HCT116 (cell line): Measurements from ENCODE around the gene ZDHHC16. TPM values are rescaled to one million over a fixed set of nuclear protein-coding genes. Genes with fewer than 3 reads are reported as not detected.

Source experiments
- ATAC-seq: fragments of 200-7000 bp; cut with Tn5 transposase; 2 replicates; pipeline ENCODE4 v1.9.1; 2020; ENCODE audit warnings: mild to moderate bottlenecking, moderate library complexity
- BruUV-seq: library from RNA; stranded (reverse); fragments of 400-500 nt; replicated peaks from 2 replicates; lab custom pipeline; 2021; lab: Mats Ljungman, UMichigan
- CTCF ChIA-PET: fragments of 300-600 bp; sonication (Branson Sonifier 250); formaldehyde crosslinking; loops from one replicate; lab custom pipeline; 2021; ENCODE audit warnings: antibody characterized with exemption; lab: Charles Lee
- POLR2A ChIA-PET: fragments of 300-600, 350-600 bp; sonication (Branson Sonifier 250); formaldehyde crosslinking; loops from one replicate; lab custom pipeline; 2021; ENCODE audit warnings: antibody characterized with exemption; lab: Charles Lee
- RAD21 ChIA-PET, 2 experiments: fragments of 300-600 bp; sonication (Branson Sonifier 250); formaldehyde crosslinking; loops; one replicate each; lab custom pipeline; 2023; ENCODE audit warnings: low total read pairs in 2 of 2; ENCODE audit not compliant: uncharacterized antibody in 2 of 2, unreplicated experiment in 2 of 2, low non-redundant PET in 1 of 2; lab: Charles Lee
- DNase-seq: peaks from one replicate; pipeline ENCODE4 v3.0.0-alpha.2; 2010; ENCODE audit warnings: low read depth, low spot score
- H2AFZ ChIP-seq: fragments of 200-600 bp; shearing (Covaris generic), sonication (generic); 2 replicates; pipeline ENCODE4 v1.6.1; 2017; ENCODE audit warnings: low read depth, mixed run types, mixed read lengths, antibody characterized with exemption, low read length; ENCODE audit not compliant: poor library complexity, severe bottlenecking
- H3K27ac ChIP-seq: 2 replicates; pipeline ENCODE4 v1.5.1; 2012; ENCODE audit warnings: low read depth, low read length
- H3K27me3 ChIP-seq: fragments of 200-600 bp; sonication (generic); 2 replicates; pipeline ENCODE4 v1.6.1; 2016; ENCODE audit warnings: mixed run types, low read length, mixed read lengths; ENCODE audit not compliant: insufficient read depth
- H3K36me3 ChIP-seq, 2 experiments: fragments of 200-500 bp in 1 of 2; fragments of 200-600 bp in 1 of 2; sonication (Bioruptor generic) in 1 of 2; sonication (generic) in 1 of 2; 2 replicates each; pipeline versions ENCODE4 v1.5.1 to v1.6.1; 2014 to 2016; ENCODE audit warnings: low read length in 2 of 2, inconsistent platforms in 1 of 2, mixed read lengths in 1 of 2, mixed run types in 1 of 2; ENCODE audit not compliant: insufficient read depth in 2 of 2, control insufficient read depth in 1 of 2
- H3K4me1 ChIP-seq, 2 experiments: fragments of 200-600 bp in 1 of 2; sonication (generic) in 1 of 2; 2 replicates each; pipeline versions ENCODE4 v1.5.1 to v1.6.1; 2012 to 2017; ENCODE audit warnings: low read length in 2 of 2, inconsistent platforms in 1 of 2, mild to moderate bottlenecking in 1 of 2, mixed read lengths in 1 of 2, mixed run types in 1 of 2, moderate library complexity in 1 of 2; ENCODE audit not compliant: insufficient read depth in 2 of 2, control insufficient read depth in 1 of 2
- H3K4me2 ChIP-seq: fragments of 200-600 bp; sonication (generic); 2 replicates; pipeline ENCODE4 v1.6.1; 2017; ENCODE audit warnings: mixed run types, low read length, mixed read lengths
- H3K4me3 ChIP-seq, 2 experiments: fragments of 200-600 bp in 1 of 2; sonication (generic) in 1 of 2; replicated peaks in 1 of 2; 2 replicates each; pipeline ENCODE4 v1.5.1; 2011 to 2016; ENCODE audit warnings: low read length in 2 of 2, control low read depth in 1 of 2, low read depth in 1 of 2, mild to moderate bottlenecking in 1 of 2, mixed read lengths in 1 of 2, mixed run types in 1 of 2
- H3K79me2 ChIP-seq: fragments of 200-600 bp; sonication (generic); 2 replicates; pipeline ENCODE4 v1.6.1; 2017; ENCODE audit warnings: mild to moderate bottlenecking, mixed run types, low read length, moderate library complexity, mixed read lengths; ENCODE audit not compliant: insufficient read depth
- H3K9ac ChIP-seq: fragments of 200-600 bp; sonication (generic); 2 replicates; pipeline ENCODE4 v1.6.1; 2016; ENCODE audit warnings: low read length, mixed read lengths
- H3K9me2 ChIP-seq: fragments of 200-600 bp; sonication (generic), shearing (Covaris generic); 2 replicates; pipeline ENCODE4 v1.6.1; 2017; ENCODE audit warnings: mixed run types, mild to moderate bottlenecking, moderate library complexity; ENCODE audit not compliant: insufficient read depth
- H3K9me3 ChIP-seq, 2 experiments: fragments of 200-500 bp in 1 of 2; fragments of 200-600 bp in 1 of 2; sonication (Bioruptor generic) in 1 of 2; sonication (generic) in 1 of 2; 2 replicates each; pipeline ENCODE4 v1.6.1; 2014 to 2017; ENCODE audit warnings: low read length in 2 of 2, mixed read lengths in 2 of 2, inconsistent platforms in 1 of 2, low read depth in 1 of 2, mild to moderate bottlenecking in 1 of 2, mixed run types in 1 of 2, moderate library complexity in 1 of 2; ENCODE audit not compliant: control insufficient read depth in 1 of 2, insufficient read depth in 1 of 2
- H4K20me1 ChIP-seq: fragments of 200-600 bp; sonication (generic), shearing (Covaris generic); 2 replicates; pipeline ENCODE4 v1.6.1; 2017; ENCODE audit warnings: mixed run types, mild to moderate bottlenecking, moderate library complexity; ENCODE audit not compliant: insufficient read depth
- CBX3 ChIP-seq: IDR thresholded peaks from 2 replicates; pipeline ENCODE4 v1.6.1; 2012; ENCODE audit warnings: low read depth
- CEBPB ChIP-seq: IDR thresholded peaks from 2 replicates; pipeline ENCODE4 v1.6.1; 2012; ENCODE audit warnings: low read depth
- EZH2 ChIP-seq: fragments of 200-600 bp; sonication (generic); IDR thresholded peaks from 2 replicates; pipeline ENCODE4 v1.6.1; 2017; ENCODE audit warnings: antibody characterized with exemption, mixed run types
- EZH2phosphoT487 ChIP-seq: fragments of 200-600 bp; IDR thresholded peaks from 2 replicates; pipeline ENCODE4 v1.6.1; 2018; ENCODE audit warnings: antibody characterized with exemption, borderline replicate concordance
- JUND ChIP-seq: IDR thresholded peaks from 2 replicates; pipeline ENCODE4 v1.6.1; 2012
- POLR2A ChIP-seq: IDR thresholded peaks from 2 replicates; pipeline ENCODE4 v1.7.0; 2011; ENCODE audit warnings: borderline replicate concordance; ENCODE audit not compliant: insufficient read depth, insufficient read length; ENCODE audit errors: extremely low read depth
- POLR2AphosphoS5 ChIP-seq: IDR thresholded peaks from 2 replicates; pipeline ENCODE4 v1.6.1; 2011; ENCODE audit warnings: mild to moderate bottlenecking, low read depth, low read length, moderate library complexity
- RAD21 ChIP-seq: IDR thresholded peaks from 2 replicates; pipeline ENCODE4 v1.6.1; 2012; ENCODE audit warnings: low read depth, mild to moderate bottlenecking
- SP1 ChIP-seq: IDR thresholded peaks from 2 replicates; pipeline ENCODE4 v1.6.1; 2012; ENCODE audit warnings: low read depth
- TCF7L2 ChIP-seq: IDR thresholded peaks from 2 replicates; pipeline ENCODE4 v1.7.0; 2011; ENCODE audit warnings: borderline replicate concordance, inconsistent platforms; ENCODE audit not compliant: insufficient read depth, insufficient read length; ENCODE audit errors: extremely low read depth
- YY1 ChIP-seq: IDR thresholded peaks from 2 replicates; pipeline ENCODE4 v1.6.1; 2011; ENCODE audit warnings: low read length, low read depth, moderate library complexity, mild to moderate bottlenecking; ENCODE audit not compliant: insufficient replicate concordance; ENCODE audit errors: extremely low read depth
- ZFX ChIP-seq: fragments of 450-650 bp; IDR thresholded peaks from 2 replicates; pipeline ENCODE4 v1.6.1; 2017
- intact Hi-C: fragments of 100-400 bp; cut with micrococcal nuclease; formaldehyde crosslinking; loops from 2 replicates; pipeline ENCODE4 v1.10.0; 2022
- total RNA-seq: library from RNA; stranded (reverse); gene quantifications from one replicate; pipeline ENCODE4 v1.2.1, GENCODE V29; 2021; ENCODE audit not compliant: unreplicated experiment
- TF ChIP-seq, protein P1 (sequence below): IDR thresholded peaks from 2 replicates; pipeline ENCODE4 v1.6.1; 2012
- TF ChIP-seq, protein P2 (sequence below), 3 experiments: fragments of 200-600 bp in 1 of 3; sonication (generic) in 1 of 3; IDR thresholded peaks in 2 of 3; conservative IDR thresholded peaks in 1 of 3; 2 replicates each; pipeline ENCODE4 v1.5.1; 2012 to 2017; ENCODE audit warnings: low read depth in 2 of 3, low read length in 2 of 3, antibody characterized with exemption in 1 of 3, borderline replicate concordance in 1 of 3, control low read depth in 1 of 3, mild to moderate bottlenecking in 1 of 3, mixed read lengths in 1 of 3, mixed run types in 1 of 3, moderate library complexity in 1 of 3; ENCODE audit not compliant: insufficient read depth in 1 of 3
- TF ChIP-seq, protein P3 (sequence below): IDR thresholded peaks from 2 replicates; pipeline ENCODE4 v1.6.1; 2012; ENCODE audit warnings: low read depth
- TF ChIP-seq, protein P4 (sequence below): IDR thresholded peaks from 2 replicates; pipeline ENCODE4 v1.6.1; 2011; ENCODE audit warnings: mild to moderate bottlenecking, low read length, moderate library complexity; ENCODE audit not compliant: insufficient replicate concordance; ENCODE audit errors: extremely low read depth
- TF ChIP-seq, protein P5 (sequence below): IDR thresholded peaks from 2 replicates; pipeline ENCODE4 v1.6.1; 2012

ZDHHC16 gene
- total RNA-seq, 1 experiment from 2014 or later: 34.0 TPM

DNA sequence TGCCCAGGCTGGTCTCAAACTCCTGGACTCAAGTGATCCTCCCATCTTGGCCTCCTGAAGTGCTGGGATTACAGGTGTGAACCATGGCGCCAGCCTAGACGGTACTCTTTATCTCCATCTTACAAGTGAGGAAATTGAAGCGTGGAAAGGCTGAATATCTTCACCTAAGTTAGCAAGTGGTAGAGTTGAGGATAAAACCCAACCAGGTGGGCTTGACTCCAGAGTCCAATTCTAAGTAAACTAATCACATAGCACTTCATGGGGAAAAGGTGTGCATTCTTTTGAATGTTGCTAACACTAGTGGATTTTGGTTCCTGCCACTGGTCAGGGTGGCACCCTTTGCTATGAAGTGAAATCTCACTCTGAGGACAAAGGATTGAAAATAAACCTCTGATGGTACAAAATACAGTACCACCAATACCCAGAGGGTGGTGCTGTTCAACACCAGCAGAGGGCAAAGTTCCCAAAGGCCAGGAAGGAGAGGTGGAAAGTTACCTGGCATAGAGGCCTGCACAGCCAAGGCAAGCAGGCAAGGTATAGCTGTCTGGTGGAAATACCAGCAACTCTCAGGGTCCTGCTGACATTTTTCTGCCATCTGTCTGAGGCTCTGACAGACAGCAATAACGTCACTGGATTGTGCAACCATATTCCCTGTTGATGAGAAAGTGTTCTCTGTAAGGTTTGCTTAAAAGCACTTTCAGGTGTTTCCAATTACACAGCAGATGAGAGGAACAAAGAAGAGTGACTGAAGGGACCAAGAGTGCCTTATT lies 17.6 kb downstream of the ZDHHC16 start:
- Histone ChIP-seq H3K9me2 (no peaks in the 10 kb centered on the region), H3K9ac (no peak overlapping the region), H3K27me3 (no peaks in the 10 kb centered on the region), H3K4me2 (no peak overlapping the region), H3K9me3 (no peaks in the 10 kb centered on the region), H3K4me1 (peaks cover 20 to 34% of the 10 kb centered on the region in 2 experiments), H3K79me2 (0 out of 2 replicates have a peak, but pooled peaks cover 3% of the 10 kb centered on the region), H4K20me1 (peaks cover 2% of the 10 kb centered on the region; the same call in 1 of the 2 replicates), H3K36me3 (peaks cover 57 to 73% of the 10 kb centered on the region in 2 experiments), H2AFZ (no peak overlapping the region), H3K27ac (peak overlapping the region; percentile 68), H3K4me3 (no peak overlapping the region)
- ChIA-PET RAD21 (interaction anchor here in 1 of 2 experiments (1.2 kb wide), 1 partner anchor 90 kb away, joined by 4 read pairs; no protein-coding TSS in a partner anchor), CTCF (interaction anchor here (0.7 to 1.0 kb wide), 5 partner anchors 11 to 152 kb away, joined by 3 to 5 read pairs (median 3); no protein-coding TSS in a partner anchor), POLR2A (interaction anchor here (1.2 kb wide), 1 partner anchor 154 kb away, joined by 3 read pairs; no protein-coding TSS in a partner anchor)
- ATAC-seq (peak; percentile 69), DNase-seq (peak; percentile 40)
- intact Hi-C loops: loop anchor here (1.0 to 5.0 kb wide), 3 partner anchors 90 to 391 kb away; no protein-coding TSS in a partner anchor
- no TSS peak for BruUV-seq
- TF ChIP-seq POLR2AphosphoS5 (peak; percentile 17; the same call in 1 of the 2 replicates), CEBPB (peak; percentile 38; the same call in 1 of the 2 replicates), RAD21 (peak; percentile 95), ZFX (no peak), EZH2phosphoT487 (no peak), TCF7L2 (no peak), CBX3 (peak; percentile 13; the same call in 1 of the 2 replicates), EZH2 (no peak), YY1 (no peak), SP1 (peak; percentile 51), JUND (no peak), POLR2A (no peak)
- TF ChIP-seq, protein P1, sequence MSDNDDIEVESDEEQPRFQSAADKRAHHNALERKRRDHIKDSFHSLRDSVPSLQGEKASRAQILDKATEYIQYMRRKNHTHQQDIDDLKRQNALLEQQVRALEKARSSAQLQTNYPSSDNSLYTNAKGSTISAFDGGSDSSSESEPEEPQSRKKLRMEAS: no peak
- TF ChIP-seq, protein P2, sequence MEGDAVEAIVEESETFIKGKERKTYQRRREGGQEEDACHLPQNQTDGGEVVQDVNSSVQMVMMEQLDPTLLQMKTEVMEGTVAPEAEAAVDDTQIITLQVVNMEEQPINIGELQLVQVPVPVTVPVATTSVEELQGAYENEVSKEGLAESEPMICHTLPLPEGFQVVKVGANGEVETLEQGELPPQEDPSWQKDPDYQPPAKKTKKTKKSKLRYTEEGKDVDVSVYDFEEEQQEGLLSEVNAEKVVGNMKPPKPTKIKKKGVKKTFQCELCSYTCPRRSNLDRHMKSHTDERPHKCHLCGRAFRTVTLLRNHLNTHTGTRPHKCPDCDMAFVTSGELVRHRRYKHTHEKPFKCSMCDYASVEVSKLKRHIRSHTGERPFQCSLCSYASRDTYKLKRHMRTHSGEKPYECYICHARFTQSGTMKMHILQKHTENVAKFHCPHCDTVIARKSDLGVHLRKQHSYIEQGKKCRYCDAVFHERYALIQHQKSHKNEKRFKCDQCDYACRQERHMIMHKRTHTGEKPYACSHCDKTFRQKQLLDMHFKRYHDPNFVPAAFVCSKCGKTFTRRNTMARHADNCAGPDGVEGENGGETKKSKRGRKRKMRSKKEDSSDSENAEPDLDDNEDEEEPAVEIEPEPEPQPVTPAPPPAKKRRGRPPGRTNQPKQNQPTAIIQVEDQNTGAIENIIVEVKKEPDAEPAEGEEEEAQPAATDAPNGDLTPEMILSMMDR (IDR thresholded peaks at IDR 0.05 in 2 of 3, conservative IDR thresholded peaks at IDR 0.05 in 1 of 3; ENCODE audit: borderline replicate concordance in 1 of 3, insufficient read depth in 1 of 3, low read depth in 2 of 3, low read length in 2 of 3): peak; percentile 82 to 95 (median 95)
- TF ChIP-seq, protein P3, sequence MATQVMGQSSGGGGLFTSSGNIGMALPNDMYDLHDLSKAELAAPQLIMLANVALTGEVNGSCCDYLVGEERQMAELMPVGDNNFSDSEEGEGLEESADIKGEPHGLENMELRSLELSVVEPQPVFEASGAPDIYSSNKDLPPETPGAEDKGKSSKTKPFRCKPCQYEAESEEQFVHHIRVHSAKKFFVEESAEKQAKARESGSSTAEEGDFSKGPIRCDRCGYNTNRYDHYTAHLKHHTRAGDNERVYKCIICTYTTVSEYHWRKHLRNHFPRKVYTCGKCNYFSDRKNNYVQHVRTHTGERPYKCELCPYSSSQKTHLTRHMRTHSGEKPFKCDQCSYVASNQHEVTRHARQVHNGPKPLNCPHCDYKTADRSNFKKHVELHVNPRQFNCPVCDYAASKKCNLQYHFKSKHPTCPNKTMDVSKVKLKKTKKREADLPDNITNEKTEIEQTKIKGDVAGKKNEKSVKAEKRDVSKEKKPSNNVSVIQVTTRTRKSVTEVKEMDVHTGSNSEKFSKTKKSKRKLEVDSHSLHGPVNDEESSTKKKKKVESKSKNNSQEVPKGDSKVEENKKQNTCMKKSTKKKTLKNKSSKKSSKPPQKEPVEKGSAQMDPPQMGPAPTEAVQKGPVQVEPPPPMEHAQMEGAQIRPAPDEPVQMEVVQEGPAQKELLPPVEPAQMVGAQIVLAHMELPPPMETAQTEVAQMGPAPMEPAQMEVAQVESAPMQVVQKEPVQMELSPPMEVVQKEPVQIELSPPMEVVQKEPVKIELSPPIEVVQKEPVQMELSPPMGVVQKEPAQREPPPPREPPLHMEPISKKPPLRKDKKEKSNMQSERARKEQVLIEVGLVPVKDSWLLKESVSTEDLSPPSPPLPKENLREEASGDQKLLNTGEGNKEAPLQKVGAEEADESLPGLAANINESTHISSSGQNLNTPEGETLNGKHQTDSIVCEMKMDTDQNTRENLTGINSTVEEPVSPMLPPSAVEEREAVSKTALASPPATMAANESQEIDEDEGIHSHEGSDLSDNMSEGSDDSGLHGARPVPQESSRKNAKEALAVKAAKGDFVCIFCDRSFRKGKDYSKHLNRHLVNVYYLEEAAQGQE: no peak
- TF ChIP-seq, protein P4, sequence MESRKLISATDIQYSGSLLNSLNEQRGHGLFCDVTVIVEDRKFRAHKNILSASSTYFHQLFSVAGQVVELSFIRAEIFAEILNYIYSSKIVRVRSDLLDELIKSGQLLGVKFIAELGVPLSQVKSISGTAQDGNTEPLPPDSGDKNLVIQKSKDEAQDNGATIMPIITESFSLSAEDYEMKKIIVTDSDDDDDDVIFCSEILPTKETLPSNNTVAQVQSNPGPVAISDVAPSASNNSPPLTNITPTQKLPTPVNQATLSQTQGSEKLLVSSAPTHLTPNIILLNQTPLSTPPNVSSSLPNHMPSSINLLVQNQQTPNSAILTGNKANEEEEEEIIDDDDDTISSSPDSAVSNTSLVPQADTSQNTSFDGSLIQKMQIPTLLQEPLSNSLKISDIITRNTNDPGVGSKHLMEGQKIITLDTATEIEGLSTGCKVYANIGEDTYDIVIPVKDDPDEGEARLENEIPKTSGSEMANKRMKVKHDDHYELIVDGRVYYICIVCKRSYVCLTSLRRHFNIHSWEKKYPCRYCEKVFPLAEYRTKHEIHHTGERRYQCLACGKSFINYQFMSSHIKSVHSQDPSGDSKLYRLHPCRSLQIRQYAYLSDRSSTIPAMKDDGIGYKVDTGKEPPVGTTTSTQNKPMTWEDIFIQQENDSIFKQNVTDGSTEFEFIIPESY: no peak
- TF ChIP-seq, protein P5, sequence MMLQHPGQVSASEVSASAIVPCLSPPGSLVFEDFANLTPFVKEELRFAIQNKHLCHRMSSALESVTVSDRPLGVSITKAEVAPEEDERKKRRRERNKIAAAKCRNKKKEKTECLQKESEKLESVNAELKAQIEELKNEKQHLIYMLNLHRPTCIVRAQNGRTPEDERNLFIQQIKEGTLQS: no peak
